GM06990 (cell line): ENCODE data around the gene AKAP17A.
"Not testable (repeated sequence)": the region's sequence is repeated elsewhere in the genome, so short reads cannot be mapped to it uniquely, and the experiment has no call there.

ENCODE experiments used
- DNase-seq: peaks from one replicate; pipeline ENCODE4 v3.0.0-alpha.2; 2011; ENCODE audit not compliant: insufficient read length; ENCODE audit errors: extremely low read depth
- H3K27me3 ChIP-seq: replicated peaks from 2 replicates; pipeline ENCODE4 v1.6.0; 2011; ENCODE audit warnings: low read length; ENCODE audit not compliant: control insufficient read depth, insufficient read depth
- H3K36me3 ChIP-seq: 2 replicates; pipeline ENCODE4 v1.5.1; 2011; ENCODE audit warnings: low read length; ENCODE audit not compliant: control insufficient read depth, insufficient read depth
- H3K4me3 ChIP-seq: replicated peaks from 2 replicates; pipeline ENCODE4 v1.5.1; 2011; ENCODE audit warnings: low read depth, mild to moderate bottlenecking, control low read depth, low read length
- CTCF ChIP-seq: IDR thresholded peaks from 2 replicates; pipeline ENCODE4 v1.5.1; 2011; ENCODE audit warnings: low read length, control low read depth, mild to moderate bottlenecking, inconsistent platforms; ENCODE audit not compliant: insufficient read depth, poor library complexity, severe bottlenecking

AKAP17A gene

GRCh38 chrX:1551959-1552546 lies 39.4 kb upstream of the AKAP17A start:
- no peak for TF ChIP-seq CTCF
- Histone ChIP-seq H3K36me3 (no peaks in the 10 kb centered on the region), H3K27me3 (no peaks in the 10 kb centered on the region), H3K4me3 (no peak overlapping the region)
- DNase-seq = no peak

- no peak for DNase-seq
- no peak for TF ChIP-seq CTCF
- Histone ChIP-seq H3K36me3 (no peaks in the 10 kb centered on the region), H3K4me3 (no peak overlapping the region), H3K27me3 (no peaks in the 10 kb centered on the region)
These were observed 36.8 kb upstream of the AKAP17A start for GRCh38 chrX:1554469-1555210.

GRCh38 chrX:1555370-1555769 lies 36.0 kb upstream of the AKAP17A start:
- no peaks in the 10 kb centered on the region for H3K27me3 ChIP-seq
- no peak for DNase-seq
- no peak overlapping the region for H3K4me3 ChIP-seq
- no peak for TF ChIP-seq CTCF
- H3K36me3 ChIP-seq = no peaks in the 10 kb centered on the region

DNA sequence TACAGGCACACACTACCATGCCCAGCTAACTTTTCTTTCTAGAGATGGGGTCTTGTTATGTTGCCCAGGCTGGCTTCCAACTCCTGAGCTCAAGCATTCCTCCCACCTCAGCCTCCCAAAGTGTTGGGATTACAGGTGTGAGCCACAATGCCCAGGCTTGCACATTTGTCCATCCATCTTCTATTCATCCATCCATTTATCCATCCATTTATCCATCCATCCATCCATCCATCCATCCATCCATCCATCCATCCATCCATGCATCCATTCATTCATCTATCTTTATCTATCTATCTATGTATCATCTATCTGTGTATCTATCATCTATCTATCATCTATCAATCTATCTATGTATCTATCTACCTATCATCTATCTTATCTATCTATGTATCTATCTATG lies 34.0 kb upstream of the AKAP17A start:
- H3K36me3 ChIP-seq, DNase-seq, H3K27me3 ChIP-seq, H3K4me3 ChIP-seq: not testable (repeated sequence)

DNA sequence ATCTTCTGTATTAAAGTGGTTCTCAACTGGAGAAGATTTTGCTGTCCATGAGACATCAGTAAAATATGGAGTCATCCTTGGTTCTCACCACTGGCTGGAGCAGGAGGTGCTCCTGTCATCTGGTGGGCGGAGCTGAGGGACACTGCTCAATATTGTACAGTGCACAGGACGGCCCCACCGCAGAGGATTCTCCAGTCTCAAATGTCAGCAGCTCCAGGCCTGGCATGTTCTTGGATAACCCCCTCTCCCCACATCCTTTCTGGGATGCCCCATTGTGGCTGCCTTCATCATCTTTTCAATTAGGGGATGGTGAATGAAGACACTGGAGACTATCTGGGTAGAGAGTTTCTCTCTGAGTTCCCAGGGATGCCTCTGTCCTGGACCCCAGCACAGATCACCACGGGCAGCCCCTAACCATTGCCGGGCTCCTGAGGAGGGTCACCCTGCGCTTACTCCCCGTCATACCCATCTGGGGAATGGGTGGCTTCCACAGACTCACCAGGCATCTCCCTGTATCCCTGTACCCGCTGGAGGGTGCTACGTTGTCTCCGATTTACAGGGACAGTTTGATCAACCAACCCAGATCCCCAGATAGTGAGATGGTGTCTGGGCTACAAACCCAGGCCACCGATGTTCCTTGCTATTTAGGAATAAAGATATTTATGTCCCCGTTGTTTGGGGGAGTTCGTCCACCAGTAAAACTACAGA lies 32.5 kb upstream of the AKAP17A start:
- TF ChIP-seq CTCF = no peak
- Histone ChIP-seq H3K36me3 (no peaks in the 10 kb centered on the region), H3K27me3 (no peaks in the 10 kb centered on the region), H3K4me3 (no peak overlapping the region)
- DNase-seq = no peak

- no peak for TF ChIP-seq CTCF
- DNase-seq = no peak
These were observed 30.2 kb upstream of the AKAP17A start for GRCh38 chrX:1561164-1561563.

GRCh38 chrX:1564077-1564476 lies 27.3 kb upstream of the AKAP17A start:
- H3K4me3 ChIP-seq, DNase-seq, H3K27me3 ChIP-seq, H3K36me3 ChIP-seq: not testable (repeated sequence)

More at GRCh38 chrX:1561164-1561563, 30.2 kb upstream of the AKAP17A start:
- Histone ChIP-seq H3K27me3 (no peaks in the 10 kb centered on the region), H3K36me3 (no peaks in the 10 kb centered on the region), H3K4me3 (no peak overlapping the region)
